Amniotic epithelial cell (primary cell): ENCODE data around the gene FASTKD3.

Experiments
- DNase-seq: peaks from one replicate; pipeline ENCODE4 v3.0.0-alpha.2; 2010; ENCODE audit warnings: low read depth

Gene FASTKD3

DNA sequence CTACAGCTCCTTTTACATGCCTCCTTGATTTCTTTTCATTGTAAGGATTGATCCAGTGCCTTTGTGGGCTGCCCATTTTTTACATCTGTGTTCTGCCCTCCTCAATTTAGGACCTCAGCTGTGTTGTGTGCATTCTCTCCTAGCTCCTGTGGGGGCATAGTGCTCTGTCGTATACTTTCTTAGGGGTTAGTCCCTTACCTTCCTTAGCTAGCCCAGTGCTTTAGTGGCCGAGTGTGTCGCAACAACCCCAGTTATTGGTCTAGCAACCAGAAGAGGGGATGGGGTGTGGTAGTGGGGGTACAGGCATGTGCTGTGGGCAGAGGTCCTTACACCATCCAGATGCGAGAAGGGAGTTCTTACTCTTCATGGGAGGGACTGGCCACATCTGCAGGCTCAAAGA lies 12.3 kb upstream of the FASTKD3 start:
- DNase-seq: no peak

DNA sequence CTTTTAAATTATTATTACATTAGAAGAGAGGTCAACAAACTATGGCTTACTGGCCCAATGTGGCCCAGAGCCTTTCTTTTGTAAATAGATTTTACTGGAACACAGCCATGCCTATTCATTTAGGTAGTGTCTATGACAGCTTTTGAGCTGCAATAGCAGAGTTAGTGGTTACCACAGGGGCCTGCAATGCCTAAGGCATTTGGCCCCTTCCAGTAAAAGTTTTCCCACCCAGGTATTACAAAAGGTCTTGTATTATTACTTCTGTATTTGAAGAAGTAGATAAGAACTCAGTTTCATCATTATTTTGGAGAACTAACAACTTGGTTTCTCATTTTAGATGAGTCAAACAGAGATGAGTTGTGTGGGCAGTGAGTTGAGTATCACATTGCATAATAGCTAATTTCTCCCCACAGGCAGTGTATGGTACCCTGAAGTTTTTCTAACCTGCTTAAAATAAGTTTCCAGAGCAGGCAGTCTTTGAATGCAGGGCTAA lies 9.6 kb upstream of the FASTKD3 start:
- DNase-seq: peak; percentile 96

DNA sequence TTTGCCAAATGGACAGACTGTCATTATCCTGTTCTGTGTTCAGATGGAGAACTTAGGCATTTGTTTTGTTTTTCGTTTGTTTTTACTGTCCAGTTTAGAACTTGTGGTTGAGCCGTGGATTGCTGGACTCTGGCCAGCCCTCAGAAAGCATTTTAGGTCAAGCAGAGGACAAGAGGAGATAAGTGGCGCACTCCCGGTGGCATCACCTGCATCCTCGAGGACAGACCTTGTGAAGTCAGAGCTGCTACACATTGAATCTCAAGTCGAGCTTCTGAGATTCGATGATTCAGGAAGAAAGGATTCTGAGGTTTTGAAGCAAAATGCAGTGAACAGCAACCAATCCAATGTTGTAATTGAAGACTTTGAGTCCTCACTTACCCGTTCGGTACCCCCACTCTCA lies 9.0 kb upstream of the FASTKD3 start:
- DNase-seq: peak; percentile 81

DNA sequence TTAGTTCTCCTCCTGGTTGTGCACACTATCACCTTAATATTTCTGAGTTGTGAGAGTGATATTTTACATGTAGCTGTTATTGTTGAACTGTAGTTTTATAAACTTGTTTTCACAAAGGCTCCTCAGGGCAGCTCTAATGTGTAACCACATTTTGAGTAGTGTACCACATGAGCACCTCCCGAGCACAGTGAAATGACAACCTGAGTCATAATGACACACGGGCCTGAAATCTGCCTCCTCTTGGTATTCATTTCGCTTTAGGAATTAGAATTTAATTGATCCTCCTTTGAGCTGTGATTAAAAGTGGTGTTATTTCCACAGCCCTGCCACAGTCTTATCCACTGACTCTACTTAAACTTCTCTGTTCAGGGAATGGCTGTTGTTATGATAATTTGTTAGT lies 8.0 kb upstream of the FASTKD3 start:
- peak; percentile 71 for DNase-seq

DNA sequence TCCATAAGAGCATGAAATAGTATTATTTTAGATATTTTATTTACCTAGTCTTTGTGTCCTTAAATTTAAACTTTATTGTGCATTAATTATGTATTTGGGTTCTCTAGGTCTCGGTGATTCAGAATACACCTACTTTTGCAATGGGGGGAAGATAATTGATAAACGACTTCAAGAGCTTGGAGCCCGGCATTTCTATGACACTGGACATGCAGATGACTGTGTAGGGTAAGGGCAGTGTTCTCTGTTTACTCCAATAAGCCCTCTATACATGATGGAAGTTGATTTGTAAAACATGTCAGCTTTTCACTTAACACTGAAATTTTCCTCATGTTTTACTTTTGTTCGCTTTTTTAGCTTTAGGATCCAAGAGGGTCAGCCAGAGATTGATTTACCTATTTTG lies 6.3 kb upstream of the FASTKD3 start:
- DNase-seq: no peak

DNA sequence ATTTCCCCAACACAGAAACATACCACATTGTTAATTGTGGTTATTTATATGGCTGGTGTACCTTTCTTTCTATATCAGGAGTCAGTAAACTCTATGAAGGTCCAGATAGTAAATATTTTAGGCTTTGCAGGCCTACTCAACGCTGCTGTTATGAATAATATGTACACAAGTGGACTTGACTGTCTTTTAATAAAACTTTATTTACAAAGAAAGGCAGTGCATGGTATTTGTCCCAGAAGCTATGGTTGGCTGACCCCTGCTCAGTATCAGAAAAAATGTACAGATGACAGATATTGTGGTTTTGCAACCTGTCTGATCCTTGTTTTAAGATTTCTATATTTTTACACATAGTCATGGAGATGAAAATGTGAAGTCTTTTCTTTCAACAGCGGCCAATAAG lies 5.8 kb upstream of the FASTKD3 start:
- DNase-seq: no peak

DNA sequence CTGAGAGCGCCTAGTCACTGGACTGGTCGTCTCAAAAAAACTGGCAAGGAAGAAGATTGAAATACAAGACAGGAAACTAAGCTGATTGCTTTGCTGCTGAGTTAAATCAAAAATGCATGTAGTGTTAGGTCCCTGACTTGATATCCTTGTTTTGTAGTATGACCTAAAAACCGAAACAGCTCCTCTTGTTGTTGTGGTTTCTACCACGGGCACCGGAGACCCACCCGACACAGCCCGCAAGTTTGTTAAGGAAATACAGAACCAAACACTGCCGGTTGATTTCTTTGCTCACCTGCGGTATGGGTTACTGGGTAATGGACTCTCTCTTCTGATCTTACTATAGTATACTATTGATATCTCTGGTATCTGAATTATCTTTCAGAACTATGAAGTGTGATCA lies 4.4 kb upstream of the FASTKD3 start:
- DNase-seq: no peak

- no peak for DNase-seq
Measured at GRCh38 chr5:7872517-7873130, 3.8 kb upstream of the FASTKD3 start.

DNA sequence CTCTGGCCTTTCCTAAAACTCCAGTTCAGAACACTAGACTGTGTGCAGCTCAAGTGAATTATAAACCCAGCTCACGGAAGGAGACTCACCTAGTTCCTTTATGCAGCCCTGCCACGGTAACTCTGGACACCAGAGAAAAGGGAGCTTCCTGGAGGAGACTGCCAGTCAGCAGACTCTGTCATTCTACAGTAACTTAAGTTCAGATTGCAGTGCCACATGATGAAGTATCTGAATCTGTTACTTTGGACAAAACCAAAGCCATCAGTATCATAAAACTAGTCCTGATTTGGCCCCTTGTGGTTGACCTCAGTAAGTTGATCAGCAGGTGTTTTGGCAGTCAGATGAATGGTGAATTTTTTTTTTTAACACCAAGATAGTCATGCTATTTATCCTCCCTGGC lies 2.8 kb upstream of the FASTKD3 start:
- no peak for DNase-seq

- no peak for DNase-seq
Measured at GRCh38 chr5:7869474-7870136, 774 bp upstream of the FASTKD3 start.

DNA sequence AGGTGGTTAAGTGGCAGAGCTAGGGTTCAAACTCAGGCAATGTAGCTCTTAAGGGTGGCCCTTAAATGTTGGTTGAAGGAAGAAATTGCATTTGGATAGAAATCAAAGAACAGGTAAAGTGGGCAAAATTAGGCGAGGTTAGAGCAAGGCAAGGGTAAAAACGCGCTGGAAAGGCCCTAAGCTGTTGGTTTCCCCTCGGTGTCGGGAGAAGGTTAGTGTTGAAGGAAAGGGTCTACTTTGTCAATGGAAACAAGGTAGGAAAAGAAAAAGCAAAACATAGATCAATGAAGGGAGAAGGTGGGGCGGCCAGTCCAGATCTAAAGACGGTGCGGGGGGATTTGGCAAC lies 431 bp downstream of the FASTKD3 start:
- DNase-seq: no peak

- DNase-seq: no peak
Measured at GRCh38 chr5:7867260-7867659, 1.6 kb downstream of the FASTKD3 start.

- DNase-seq: peak; percentile 68
Measured at GRCh38 chr5:7866196-7866595, 2.6 kb downstream of the FASTKD3 start.

DNA sequence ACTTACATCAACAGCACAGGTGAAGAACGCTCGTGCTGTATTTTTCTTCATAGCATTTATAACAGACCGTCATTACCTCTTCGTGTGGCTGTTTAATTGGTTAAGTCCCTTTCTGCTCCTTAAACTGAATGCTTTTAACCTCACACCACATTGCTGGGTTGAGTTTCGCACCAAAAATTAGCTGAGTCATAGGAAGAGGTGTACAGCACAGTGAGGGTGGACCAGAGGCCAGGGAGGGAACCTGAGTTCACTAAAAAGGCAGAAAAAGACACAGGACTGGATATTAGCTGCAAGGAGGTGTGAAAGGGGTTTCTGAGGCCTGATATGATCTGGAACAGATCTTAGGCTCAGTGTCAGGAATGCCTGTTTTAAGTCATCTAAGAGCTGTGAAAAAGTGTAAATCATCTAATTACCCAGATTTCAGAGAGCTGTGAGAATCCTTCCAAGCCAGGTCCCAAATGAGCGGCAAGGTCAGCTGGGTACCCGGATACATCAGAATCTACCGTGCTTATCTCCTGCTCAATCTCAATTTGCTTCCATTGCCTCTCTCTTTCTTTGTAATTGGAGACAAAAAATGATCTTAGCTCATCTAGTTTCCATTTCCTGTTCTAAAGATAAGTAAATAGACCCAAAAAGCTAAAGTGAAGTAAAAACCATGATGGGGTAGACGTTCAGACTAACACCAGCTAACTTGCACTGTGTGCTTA lies 10.8 kb downstream of the FASTKD3 start:
- no peak for DNase-seq

GRCh38 chr5:7857361-7857760 lies 11.5 kb downstream of the FASTKD3 start:
- no peak for DNase-seq

DNA sequence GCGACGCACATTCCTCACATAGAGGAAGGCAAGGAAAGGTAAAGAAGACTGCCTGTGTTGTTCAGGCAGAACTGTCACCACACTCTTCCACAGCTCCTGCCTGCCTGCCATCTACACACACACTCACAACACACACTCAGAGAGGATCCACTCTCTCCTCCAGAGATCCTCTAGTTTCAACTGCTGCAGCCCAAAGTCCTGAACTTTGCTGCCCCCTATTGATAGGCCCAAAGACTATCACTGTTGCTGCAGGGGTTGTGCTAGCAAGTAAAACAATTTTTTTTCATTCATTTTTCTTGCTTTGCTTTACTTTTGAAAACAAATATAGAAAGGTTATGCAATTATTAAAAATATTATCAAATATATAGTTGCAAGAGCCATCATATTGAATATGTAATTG lies 12.0 kb downstream of the FASTKD3 start:
- peak; percentile 53 for DNase-seq

GRCh38 chr5:7855611-7856010 lies 13.2 kb downstream of the FASTKD3 start:
- DNase-seq: no peak

DNA sequence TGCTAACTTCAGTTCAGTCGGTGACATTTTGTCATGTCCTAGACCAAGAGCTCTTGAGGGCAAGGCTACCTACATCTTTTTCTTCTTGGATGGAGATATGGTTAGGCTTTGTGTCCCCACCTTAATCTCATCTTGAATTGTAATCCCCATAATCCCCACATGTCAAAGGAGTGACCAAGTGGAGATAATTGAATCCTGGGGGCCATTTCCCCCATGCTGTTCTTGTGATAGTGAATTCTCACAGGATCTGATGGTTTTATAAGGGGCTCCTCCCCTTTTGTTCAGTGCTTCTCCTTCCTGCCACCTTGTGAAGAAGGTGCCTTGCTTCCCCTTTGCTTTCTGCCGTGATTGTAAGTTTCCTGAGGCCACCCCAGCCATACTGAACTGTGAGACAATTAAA lies 15.8 kb downstream of the FASTKD3 start:
- DNase-seq: no peak

DNA sequence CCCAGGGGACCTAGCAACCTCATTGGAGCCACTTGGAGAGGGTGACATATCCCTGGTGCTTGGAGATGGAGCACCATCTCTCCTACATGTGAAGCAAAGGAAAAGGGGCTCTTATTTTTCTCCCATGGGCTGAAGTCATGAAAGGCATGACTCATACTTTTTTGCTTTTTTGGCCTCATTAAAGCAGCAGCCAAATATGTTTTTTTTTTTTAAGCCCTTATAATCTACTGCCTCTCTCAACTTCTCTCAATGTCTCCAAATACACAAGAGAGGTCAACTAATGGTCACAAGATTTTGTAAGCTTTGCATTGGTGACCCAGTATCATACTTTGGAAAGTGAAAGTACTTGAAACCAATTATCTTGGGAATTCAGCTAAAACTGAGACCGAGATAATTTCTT lies 16.3 kb downstream of the FASTKD3 start:
- no peak for DNase-seq

DNA sequence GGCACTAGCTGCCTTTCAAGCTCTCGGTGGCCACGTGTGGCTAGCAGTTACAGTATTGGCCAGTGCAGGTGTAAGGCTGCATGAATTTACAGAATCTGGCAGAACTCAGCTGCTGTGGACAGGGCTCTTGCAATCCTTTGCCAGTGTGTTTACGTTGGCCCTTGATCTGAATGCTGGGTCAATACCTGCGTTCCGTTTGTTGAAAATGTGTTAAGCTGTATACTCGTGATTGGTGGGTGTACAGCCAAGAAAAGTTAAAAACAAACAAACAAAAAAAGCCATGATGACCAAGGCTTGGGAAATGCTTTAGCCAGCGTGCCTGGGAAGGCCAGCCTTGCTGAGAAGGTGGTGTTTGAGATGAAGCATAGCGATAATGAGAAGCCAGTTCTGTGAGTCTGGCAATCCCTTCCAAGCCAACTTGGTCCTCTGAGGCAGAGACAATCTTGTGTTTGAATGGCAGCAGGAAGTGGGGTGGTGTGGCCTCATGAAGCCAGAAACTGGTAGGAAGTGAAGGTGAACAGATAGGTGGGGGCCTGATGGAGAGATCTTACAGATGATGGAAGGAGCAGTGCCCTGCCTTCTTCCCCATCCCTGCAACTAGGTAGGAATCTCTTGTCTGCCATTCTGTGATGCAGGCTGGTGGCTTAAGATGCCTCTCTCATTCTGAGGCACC lies 17.1 kb downstream of the FASTKD3 start:
- no peak for DNase-seq

GRCh38 chr5:7851240-7851592 lies 17.6 kb downstream of the FASTKD3 start:
- DNase-seq: no peak

DNA sequence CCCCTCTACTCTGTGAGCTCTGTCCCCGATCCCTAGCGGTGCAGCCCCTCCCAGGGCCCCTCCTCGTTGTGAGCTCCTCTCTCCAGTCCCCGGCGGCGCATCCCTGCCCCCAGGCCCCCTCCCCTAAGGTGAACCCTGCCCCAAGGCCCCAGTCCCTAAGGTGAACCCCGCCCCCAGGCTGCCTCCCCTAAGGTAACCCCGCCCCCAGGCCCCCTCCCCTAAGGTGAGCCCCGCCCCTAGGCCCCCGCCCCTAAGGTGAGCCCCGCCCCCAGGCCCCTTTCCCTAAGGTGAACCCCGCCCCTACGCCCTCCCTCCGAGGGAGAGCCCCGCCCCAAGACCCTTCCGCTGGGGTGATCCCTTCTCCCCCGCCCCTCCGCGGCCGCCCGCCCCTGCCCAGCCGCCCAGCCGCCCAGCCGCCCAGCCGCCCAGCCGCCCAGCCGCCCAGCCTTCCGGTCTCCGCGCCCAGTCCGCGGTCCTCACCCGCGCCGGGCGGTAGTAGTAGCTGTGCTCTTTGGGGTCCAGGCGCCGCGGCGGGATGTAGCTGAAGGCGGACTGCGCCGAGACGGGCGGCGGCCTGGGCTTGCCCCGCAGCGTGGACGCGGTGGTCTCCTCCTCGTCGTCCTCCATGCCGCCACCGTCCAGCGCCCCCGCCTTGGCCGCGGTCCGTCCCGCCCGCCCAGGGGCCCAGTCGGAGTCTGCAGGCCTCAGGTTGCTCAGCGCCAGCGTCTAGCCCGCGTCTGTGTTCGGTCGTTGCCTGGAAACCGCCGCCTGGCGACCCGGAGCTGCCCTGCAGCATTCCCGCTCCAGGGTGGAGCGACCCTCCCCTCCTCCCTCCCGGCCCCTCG lies 18.2 kb downstream of the FASTKD3 start, which contains the start of gene CFAP90:
CFAP90 (minus strand) TSS at position 739 of the 845 bp plus-strand sequence; CDS start at position 627, 112 bp downstream.
- DNase-seq: peak; percentile 35
